Hematopoietic multipotent progenitor cell (in vitro differentiated cells): ENCODE results near the gene MOB3B. TPM values are rescaled to one million over a fixed set of nuclear protein-coding genes. Genes with fewer than 3 reads are reported as not detected.

Source experiments
- DNase-seq, 3 donors: peaks; one replicate each; pipeline ENCODE4 v3.0.0-alpha.2; 2011 to 2015; ENCODE audit warnings: low read depth in 2 of 3, low spot score in 2 of 3
- total RNA-seq: library from RNA; depleted of rRNA; stranded (reverse); fragments of >200 nt; gene quantifications from one replicate; pipeline ENCODE4 v1.2.3, GENCODE V29; 2012

The MOB3B gene
- total RNA-seq, 1 donor: 0.54 TPM

DNA sequence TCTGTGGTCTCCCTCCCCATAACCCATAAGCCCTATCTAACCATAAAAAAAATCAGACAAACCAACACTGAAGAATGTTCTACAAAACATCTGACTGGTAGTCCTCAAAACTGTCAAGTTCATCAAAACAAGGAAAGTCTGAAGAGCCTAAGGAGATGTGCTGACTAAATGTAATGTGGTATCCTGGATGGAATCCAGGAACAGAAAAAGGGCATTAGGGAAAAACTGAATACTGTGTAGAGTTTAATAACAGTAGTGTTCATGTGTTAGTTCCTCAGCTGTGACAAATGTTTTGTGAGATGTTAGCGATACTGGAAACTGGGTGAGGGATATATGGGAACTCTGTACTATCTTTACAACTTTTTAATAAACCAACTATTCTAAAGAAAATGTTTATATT is 157.0 kb downstream of the MOB3B start:
- DNase-seq: no peak

DNA sequence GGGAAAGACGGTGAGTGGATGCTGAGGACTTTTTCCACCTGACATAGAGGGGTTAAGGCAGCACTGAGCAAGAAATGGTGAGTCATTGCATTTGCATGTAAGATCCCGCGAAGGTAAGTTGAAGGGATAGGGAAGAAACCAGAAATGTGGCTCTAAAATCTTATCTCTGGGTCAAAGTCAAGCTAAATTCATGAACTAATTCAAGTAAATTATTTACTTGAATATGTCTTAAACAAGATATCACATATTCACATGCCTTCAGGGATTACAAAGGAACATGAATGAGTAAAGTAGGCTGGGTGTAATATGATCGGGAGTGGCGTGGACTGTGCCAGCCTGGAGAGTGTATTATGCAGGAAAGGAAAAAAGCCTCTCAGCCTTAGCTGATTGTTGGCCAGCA is 158.2 kb downstream of the MOB3B start:
- DNase-seq: no peak

DNA sequence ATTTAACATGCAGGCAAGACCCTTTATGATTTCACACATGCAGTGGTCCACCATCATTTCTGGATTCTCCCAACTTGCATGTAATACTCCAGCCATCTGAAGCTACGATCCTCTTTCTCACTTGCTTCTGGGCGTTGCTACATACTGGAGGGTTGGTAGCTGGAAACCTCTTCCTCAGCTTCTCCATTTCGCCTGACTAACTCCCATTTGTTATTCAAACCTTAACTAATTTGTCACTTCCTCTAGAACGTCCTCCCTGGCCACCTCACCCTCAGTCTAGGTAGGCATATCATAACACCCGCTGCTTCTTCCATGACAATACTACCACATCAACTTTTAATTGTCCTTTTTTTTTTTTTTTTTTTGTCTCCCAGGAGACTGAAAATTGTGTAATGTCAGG is 160.0 kb downstream of the MOB3B start:
- DNase-seq: no peak

DNA sequence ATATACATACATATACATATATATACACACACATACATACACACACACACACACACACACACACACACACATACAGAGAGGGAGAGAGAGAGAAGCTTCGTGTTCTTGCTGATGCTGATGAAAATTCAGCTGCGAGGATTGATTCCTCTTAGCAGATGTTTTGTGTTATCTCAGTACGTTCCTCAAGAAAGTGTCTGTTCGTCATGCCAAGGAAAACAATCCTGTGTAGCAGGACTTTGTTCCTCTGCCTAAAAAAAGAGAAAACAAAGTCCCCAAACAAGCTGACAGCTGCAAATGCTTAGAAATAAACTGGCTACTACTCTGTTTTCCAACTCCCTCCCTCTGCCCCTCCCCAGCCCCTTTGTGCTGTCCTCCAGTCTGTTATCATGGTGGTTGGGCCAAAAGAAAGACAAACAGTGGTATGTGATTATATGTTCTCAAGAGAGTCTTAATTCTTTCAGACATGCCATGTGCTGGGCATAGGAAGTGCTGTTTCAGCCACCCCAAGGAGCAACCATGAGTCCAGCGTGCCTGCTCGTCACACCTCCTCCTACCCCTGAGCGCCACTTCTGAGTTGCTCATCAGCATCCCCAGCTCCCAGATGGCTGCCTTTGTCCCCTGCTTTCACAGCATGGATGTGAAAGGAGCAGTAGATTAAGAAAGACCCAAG is 161.2 kb downstream of the MOB3B start:
- no peak for DNase-seq

DNA sequence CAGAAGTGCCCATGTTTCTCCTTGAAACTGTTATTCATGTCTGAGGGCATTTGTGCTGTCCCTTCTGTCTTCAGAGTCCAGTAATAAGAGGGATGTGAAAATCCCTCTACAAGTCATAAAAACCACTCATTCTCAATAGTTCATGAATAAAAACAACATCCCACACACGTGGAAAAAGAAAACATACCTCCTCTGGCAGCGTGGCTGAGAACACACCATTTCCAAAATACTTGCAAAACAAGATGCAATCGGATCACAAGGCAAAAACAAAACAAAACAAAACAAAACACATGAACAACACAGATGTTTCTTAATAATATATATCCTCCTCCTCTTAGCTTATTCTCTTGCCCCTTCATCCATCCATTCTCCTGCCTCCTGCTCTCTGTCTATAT is 161.7 kb downstream of the MOB3B start:
- DNase-seq: no peak

DNA sequence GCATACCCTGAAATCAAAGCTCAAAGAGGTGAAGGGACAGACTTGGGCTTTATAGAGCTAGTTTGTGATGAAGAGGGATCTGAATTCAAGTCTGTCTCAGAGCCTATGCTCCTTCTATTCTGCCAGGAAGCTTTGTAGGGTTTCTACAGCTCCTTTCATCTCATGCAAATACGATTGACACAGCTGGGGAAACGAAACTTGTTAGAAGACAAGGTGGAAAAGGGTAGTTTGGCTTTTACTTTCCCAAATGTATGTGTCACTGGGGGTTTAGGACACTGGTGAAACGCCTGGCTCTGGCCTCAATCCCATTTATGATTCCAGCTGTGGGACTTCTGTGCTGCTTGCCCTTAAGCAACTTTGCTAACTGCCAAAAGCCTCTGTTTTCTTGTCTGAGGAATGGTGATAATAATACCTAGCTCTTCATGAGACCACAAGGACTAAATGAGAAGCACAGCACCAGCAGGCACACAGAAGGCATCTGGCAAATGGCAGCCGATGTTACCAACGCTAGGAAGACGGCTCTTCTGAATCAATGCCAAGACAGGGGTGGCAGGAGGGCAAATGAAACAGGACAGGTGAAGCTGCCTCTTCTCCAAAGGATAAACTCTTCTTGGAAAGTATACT is 162.3 kb downstream of the MOB3B start:
- no peak for DNase-seq

DNA sequence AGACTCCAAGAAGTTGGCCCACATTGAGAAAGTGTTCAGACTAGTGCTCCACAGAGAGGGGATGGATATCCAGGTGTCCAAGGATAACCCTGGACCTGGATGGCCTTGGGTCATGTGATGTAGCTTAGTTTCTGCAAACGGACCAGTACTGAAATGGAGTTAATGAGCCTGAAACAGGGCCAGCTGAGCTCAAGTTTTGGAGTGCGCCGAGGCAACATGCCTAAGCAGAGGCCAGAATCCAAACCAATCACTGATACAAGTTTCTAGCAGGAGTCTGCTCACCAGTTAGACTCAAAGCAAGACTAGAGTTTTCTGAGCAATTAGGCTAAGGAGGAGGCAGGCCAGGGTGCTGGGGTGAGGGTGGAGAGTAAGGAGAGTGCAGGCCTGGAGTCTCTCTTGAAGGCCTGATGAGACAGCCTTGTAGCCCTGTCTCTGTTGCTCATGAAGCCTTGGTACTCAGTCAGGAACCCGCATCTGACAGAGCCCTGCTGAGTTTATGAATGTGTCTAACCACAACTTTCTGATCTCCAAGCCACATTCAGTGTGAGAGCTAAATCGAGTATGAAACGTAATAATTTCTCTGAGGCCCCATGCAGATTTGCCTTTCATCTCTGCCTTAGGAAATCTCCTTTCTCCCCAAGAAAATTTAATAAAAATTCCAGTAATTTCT is 163.8 kb downstream of the MOB3B start:
- DNase-seq: peak in 1 of 3 donors; percentile 25

DNA sequence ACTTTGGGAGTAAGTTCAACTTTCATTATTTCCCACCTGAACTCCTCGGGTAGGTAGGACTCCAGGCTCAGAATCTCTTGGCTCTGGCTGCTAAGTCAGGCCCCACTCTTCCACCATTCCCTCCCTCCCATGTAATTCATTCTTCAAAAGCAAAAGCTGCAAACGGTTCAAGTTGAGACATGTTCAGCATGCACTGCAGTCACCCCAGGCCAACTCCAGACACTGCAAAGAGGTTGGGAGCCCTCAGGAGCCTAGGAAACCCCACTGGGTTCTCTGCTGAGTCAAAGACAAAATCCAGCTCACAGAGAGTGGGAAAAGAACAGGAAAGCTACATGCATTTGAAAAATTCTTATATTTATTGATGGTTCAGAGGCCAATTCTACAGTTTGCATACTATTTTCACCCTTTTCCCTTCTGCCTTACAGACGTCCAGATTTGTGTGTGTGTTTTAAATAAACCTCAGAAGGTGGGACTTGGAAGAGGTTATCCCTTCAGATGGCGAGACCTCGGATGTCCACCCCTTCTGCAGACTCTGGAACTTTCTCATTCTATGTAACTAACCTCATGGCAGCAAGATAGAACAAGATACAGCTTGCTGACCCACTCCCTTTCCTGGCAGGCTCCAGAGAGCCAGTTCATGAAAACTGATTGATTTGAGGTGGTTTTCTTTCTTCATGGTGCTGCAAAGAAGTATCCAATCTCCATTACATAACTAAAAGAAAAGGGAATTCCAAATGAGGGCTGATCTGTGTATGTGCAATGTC is 167.0 kb downstream of the MOB3B start:
- DNase-seq: no peak

DNA sequence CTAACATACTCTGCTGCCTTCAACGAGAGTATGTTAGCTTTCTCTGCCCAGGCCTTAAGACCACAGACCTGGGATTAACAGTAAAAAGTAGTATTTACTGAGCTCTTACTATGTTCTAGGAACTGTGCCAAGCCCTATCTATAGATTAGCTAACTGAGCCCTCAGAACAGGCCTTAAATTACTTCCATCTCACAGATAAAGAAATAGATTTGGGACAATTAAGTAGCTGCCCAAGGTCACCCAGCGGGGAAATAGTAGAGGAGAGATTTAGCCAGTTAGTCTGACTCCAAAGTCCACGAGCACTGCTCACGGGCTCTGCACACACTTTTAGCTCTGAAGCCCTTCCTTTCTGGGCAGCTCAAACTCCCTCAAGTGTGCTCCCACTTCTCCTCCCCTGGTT is 168.1 kb downstream of the MOB3B start:
- DNase-seq: no peak

DNA sequence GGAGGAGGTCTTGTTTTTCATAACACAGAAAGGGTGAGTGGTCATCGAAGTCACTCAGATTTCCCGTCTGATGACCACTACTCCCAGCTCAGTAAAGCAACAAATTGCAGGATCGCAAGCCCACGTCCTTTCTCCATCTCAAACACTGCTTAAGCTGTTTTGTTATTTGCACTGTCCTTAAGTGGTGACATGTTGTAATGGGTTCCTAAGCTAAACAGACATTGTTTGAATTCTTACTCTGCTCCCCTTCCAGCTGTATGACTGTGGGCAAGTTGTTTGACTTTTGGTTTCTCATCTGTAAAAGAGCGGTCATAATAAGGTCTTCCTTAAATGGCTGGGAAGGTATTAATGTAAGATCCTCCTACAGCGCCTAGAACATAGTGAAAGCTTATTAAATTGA is 169.9 kb downstream of the MOB3B start:
- DNase-seq: no peak

DNA sequence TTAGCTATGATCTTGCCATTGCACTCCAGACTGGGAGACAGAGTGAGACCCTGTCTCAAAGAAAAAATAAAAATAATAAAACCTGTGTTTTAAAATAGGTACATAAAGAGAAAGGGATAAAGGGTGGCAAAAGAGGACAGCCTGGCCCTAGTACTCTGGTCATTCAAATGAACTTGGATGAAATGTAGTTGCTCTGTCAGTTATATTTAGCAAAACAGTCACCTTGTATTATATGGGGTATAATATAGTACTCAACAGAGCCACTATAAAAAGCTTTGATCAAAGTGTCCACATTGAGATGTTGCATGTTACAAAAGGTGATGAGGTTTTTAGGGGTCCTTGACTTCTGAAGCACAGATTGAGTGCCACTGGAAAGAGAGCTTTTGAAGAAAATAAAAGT is 171.6 kb downstream of the MOB3B start:
- no peak for DNase-seq

DNA sequence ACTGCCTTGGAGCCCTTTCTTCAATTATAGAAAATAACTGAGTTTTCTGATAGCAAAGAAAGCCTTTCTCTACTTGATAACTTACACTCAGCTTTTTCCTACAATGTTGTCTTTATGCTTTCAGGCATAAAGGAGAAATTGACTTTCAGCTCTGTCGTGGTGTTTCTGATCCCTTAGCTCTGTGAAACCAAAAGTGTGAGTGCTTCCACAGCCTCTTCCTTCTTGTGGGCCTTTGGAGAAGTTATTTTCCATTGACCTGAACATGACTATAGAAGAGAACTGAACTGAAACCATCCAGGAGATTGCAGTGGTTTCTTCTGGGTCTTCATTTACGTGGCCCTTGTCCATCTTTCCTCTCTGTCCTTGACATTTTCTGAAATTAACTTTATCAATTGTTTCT is 173.2 kb downstream of the MOB3B start:
- no peak for DNase-seq

DNA sequence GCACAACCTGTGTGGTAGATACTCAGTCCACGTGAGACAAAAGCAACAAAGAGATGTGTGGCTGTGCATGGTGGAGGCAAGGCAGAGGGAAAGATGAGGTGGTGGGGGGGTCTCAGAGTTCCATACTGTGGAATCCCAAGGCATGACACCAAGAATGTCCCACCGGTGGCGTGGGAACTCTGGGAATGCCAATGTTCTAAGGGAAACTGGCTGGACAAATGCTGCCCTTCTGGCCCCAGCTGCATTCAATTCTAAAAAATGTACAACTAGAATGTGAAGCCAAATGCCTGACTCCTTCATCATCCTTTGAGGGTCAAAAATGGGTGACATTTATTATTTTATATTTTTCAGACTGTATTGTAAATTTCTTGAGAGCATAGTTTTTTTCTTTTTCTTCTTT is 174.4 kb downstream of the MOB3B start:
- DNase-seq: no peak

DNA sequence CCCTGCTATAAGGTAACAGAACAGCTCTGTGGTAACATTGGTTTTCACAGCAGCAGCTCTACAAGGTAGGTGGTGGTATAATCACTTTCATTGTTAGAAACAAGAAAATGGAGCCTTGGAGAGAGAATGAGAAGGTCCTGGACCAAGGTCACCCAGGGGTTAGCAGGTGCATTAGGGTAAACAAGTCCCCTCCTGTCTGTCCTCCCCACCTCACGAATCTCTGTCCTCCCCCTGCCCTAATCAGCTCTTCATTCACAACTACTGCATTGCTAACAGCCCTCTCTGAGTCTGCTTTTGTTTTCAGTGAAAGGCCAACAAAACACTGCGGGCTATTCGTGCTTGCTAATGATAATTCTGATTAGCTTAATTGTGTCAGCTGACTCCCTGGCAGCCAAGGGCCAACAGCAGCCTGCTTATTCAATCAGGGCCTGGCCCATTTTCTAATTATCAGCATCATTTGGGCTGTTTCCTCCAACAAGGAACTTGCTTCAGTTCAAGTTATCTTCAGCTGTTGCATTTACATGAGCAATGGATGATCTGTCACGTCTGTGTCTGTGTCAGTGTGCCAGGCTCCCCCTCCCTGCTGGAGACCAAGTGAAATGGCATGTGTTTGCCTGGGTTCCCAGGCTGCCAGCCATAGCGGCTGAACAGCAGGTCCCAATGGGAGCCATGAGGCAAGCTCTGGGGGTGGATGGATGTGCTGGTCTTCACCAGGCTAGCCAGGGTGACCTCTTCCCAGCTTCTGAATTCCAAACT is 176.0 kb downstream of the MOB3B start:
- DNase-seq: no peak

DNA sequence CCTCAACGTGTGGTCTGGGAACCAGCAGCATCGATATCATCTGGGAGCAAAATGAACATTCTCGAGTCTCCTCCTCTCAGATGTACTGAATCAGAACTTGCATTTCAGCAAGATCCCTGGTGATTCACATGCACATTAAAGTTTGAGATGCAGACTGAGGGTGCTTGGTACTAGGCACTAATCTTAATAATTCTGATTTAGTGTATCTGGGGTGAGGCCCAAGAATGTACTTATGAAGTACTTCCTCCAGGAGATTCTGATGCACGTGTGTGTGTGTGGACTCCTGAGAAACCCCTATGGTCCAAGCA is 176.5 kb downstream of the MOB3B start:
- DNase-seq: no peak

DNA sequence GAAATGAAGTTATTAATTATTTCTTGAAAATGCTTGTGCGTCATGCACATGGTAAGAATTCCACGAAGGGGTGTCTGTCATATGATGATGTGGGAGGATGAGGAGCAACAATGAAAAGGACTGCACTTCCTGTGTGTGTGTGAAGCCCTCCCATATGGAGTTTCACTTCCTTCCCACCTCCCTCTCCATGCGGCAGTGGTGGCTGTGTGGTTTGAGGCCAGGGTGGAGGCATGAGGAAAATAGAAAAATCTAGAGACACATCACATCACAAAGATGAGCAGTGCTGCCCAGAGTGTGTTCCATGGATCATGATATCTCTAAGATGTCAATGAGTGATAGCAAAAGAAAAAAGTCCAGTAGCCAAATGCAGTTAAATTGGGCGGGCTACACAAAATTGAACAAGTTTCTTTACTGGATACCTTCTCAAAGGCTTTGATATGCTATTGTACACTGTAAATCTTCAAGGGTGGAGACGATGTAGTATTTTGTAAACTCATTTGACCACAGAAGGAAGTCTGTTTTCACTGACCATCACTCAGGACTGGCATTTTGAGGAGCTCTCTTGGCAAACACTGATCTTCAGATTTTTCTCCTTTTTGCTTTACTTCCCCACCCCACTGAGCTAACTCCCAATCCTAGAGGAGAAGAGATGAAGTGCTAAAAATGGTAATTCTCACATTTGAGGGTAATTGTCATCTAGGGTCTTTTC is 177.0 kb downstream of the MOB3B start:
- no peak for DNase-seq

DNA sequence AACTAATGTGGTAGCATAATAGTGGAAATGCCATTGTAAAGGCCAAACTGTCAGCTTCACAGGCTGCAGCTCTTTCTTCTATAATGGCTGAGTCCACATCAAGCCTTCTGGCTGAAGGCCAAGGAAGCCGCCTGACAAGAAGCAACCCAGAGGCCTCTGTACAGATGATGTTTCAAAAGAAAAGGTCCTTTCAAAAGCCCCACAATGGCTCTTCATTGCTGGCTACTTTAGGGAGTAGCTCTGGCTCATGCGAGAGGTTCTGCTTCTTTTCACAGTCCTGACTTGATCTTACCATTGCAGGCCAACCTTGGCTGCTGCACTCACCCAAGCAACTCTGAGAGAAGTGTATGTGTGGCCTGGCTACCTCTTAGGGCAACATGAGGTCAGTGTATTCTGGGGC is 178.2 kb downstream of the MOB3B start:
- DNase-seq: no peak

DNA sequence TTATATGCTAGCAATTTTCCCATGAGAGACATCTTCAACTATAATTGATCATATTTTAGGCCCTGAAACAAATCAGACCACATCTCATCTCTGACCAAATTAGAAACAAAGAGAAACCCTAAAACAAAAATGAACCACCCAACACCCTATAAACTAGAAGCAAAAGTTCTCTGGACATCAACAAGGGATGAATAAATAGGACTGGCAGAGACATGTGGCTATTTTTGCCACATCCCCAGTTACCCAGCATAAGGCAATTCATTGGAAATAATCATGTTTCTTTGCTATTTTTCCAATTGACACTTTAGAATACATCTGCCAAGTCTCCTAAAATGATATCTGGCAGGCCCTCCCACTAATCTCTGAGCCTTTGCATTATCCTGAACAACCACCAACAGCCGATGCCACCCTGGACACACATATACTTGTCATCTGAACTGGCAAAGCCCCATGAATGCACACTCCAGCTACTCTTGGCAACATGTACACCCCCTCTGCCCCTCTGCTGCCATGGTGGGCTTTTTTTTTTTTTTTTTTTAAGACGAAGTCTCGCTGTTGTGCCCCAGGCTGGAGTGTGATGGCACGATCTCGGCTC is 179.1 kb downstream of the MOB3B start:
- DNase-seq: no peak

DNA sequence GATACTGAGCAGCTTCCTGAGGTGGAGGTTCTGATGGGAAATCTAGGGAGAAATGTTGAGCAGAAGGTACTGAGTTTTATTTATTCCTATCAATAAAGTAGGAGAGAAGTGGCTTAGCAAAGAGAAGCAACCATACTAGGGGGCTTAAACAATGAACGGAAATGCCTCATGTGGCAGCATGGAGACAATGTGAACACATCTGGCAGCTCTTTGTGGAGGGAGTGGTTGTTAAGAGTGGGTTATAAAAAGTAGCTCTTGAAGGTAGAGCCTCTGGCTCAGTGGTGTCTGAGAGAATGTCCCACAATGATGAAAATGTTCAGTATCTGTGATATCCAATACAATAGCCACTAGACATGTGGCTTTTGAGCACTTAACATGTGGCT is 179.9 kb downstream of the MOB3B start:
- no peak for DNase-seq
